ENCODE measurements around the gene RAB44. TPM values are rescaled to one million over a fixed set of nuclear protein-coding genes. Genes with fewer than 3 reads are reported as not detected.
A peak's percentile ranks its signal among the peaks of the same experiment; 100 is the strongest.

Gene RAB44
- total RNA-seq, 5 donors from 2014 or later (not counting 1 experiment from before 2014, with no cell fraction given), result 0.06 to 0.35 (median 0.09) TPM; not detected in 1

- no peak overlapping the region for H3K27ac ChIP-seq (ENCODE audit: low read length)
- peaks cover 0 to 27% of the 10 kb centered on the region in 2 experiments for H3K27me3 ChIP-seq (replicated peaks in 1 of 2; ENCODE audit: control insufficient read depth in 2 of 2, extremely low read depth in 1 of 2, insufficient read depth in 2 of 2, low read length in 1 of 2)
- no peak for ATAC-seq (replicated peaks in 1 of 4)
- WGBS (ENCODE audit: insufficient coverage), result 90% methylated on average over 11 of the region's 20 CpGs
- Mint-ChIP-seq H3K27me3 (no peaks in the 10 kb centered on the region), H3K4me3 (no peak overlapping the region), H3K9me3 (no peaks in the 10 kb centered on the region), H3K4me1 (peaks cover 20 to 32% (median 24%) of the 10 kb centered on the region in 3 donors), H3K27ac (no peak overlapping the region), H3K36me3 (peaks cover 30% of the 10 kb centered on the region)
- H3K4me1 ChIP-seq (ENCODE audit: control insufficient read depth in 1 of 2, extremely low read depth in 1 of 2, insufficient read depth in 2 of 2, low read length in 2 of 2), result peaks cover 9 to 36% of the 10 kb centered on the region in 2 experiments
- H3K9me3 ChIP-seq, result no peaks in the 10 kb centered on the region
- H3K4me3 ChIP-seq (ENCODE audit: control insufficient read depth in 1 of 2, extremely low read depth in 1 of 2, low read length in 1 of 2), result no peak overlapping the region
- POLR2A ChIA-PET, result no interaction called here
- DNase-seq, result no peak
- CTCF ChIA-PET, result interaction anchor here (0.6 kb wide), 2 partner anchors 178 to 296 kb away, joined by 3 read pairs; no protein-coding TSS in a partner anchor
- H3K36me3 ChIP-seq (ENCODE audit: control insufficient read depth in 2 of 2, extremely low read depth in 1 of 2, insufficient read depth in 1 of 2, low read length in 1 of 2), result no peaks in the 10 kb centered on the region
Observed at GRCh38 chr6:36685166-36685924, 12.3 kb upstream of the RAB44 start.

DNA sequence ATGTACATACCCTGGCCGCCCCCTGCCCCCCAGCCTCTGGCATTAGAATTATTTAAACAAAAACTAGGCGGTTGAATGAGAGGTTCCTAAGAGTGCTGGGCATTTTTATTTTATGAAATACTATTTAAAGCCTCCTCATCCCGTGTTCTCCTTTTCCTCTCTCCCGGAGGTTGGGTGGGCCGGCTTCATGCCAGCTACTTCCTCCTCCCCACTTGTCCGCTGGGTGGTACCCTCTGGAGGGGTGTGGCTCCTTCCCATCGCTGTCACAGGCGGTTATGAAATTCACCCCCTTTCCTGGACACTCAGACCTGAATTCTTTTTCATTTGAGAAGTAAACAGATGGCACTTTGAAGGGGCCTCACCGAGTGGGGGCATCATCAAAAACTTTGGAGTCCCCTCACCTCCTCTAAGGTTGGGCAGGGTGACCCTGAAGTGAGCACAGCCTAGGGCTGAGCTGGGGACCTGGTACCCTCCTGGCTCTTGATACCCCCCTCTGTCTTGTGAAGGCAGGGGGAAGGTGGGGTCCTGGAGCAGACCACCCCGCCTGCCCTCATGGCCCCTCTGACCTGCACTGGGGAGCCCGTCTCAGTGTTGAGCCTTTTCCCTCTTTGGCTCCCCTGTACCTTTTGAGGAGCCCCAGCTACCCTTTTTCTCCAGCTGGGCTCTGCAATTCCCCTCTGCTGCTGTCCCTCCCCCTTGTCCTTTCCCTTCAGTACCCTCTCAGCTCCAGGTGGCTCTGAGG lies 11.5 kb upstream of the RAB44 start:
- no CpG with 5 or more reads among the region's 11 CpGs for WGBS (ENCODE audit: insufficient coverage)
- Histone ChIP-seq H3K4me3 (ENCODE audit: control insufficient read depth in 1 of 2, extremely low read depth in 1 of 2, low read length in 1 of 2) (no peak overlapping the region), H3K27me3 (replicated peaks in 1 of 2; ENCODE audit: control insufficient read depth in 2 of 2, extremely low read depth in 1 of 2, insufficient read depth in 2 of 2, low read length in 1 of 2) (peaks cover 0 to 27% of the 10 kb centered on the region in 2 experiments), H3K9me3 (no peaks in the 10 kb centered on the region), H3K36me3 (ENCODE audit: control insufficient read depth in 2 of 2, extremely low read depth in 1 of 2, insufficient read depth in 1 of 2, low read length in 1 of 2) (no peaks in the 10 kb centered on the region), H3K4me1 (ENCODE audit: control insufficient read depth in 1 of 2, extremely low read depth in 1 of 2, insufficient read depth in 2 of 2, low read length in 2 of 2) (peaks cover 4 to 29% of the 10 kb centered on the region in 2 experiments), H3K27ac (ENCODE audit: low read length) (no peak overlapping the region)
- Mint-ChIP-seq H3K27ac (no peak overlapping the region), H3K4me3 (no peak overlapping the region), H3K27me3 (no peaks in the 10 kb centered on the region), H3K4me1 (peaks cover 12 to 33% (median 20%) of the 10 kb centered on the region in 3 donors), H3K9me3 (no peaks in the 10 kb centered on the region), H3K36me3 (peaks cover 30% of the 10 kb centered on the region)
- ATAC-seq (replicated peaks in 1 of 4) (no peak), DNase-seq (no peak)
- ChIA-PET POLR2A (no interaction called here), CTCF (no interaction called here)

- no peak overlapping the region for H3K27ac ChIP-seq (ENCODE audit: low read length)
- Mint-ChIP-seq H3K27me3 (no peaks in the 10 kb centered on the region), H3K36me3 (peaks cover 30% of the 10 kb centered on the region), H3K4me1 (peaks cover 10 to 37% (median 24%) of the 10 kb centered on the region in 3 donors), H3K4me3 (no peak overlapping the region), H3K9me3 (no peaks in the 10 kb centered on the region), H3K27ac (peak overlapping the region in 1 of 2 donors; percentile 66)
- no peaks in the 10 kb centered on the region for H3K9me3 ChIP-seq
- ChIA-PET CTCF (interaction anchor here in 1 of 2 donors (0.9 kb wide), 1 partner anchor 71 kb away, joined by 7 read pairs; no protein-coding TSS in a partner anchor), POLR2A (no interaction called here)
- peaks cover 0 to 24% of the 10 kb centered on the region in 2 experiments for H3K27me3 ChIP-seq (replicated peaks in 1 of 2; ENCODE audit: control insufficient read depth in 2 of 2, extremely low read depth in 1 of 2, insufficient read depth in 2 of 2, low read length in 1 of 2)
- ATAC-seq (replicated peaks in 1 of 4) (no peak), DNase-seq (no peak)
- H3K4me1 ChIP-seq (ENCODE audit: control insufficient read depth in 1 of 2, extremely low read depth in 1 of 2, insufficient read depth in 2 of 2, low read length in 2 of 2), result peaks cover 4 to 33% of the 10 kb centered on the region in 2 experiments
- no peak overlapping the region for H3K4me3 ChIP-seq (ENCODE audit: control insufficient read depth in 1 of 2, extremely low read depth in 1 of 2, low read length in 1 of 2)
- 70% methylated on average over 2 of the region's 10 CpGs for WGBS (ENCODE audit: insufficient coverage)
- no peaks in the 10 kb centered on the region for H3K36me3 ChIP-seq (ENCODE audit: control insufficient read depth in 2 of 2, extremely low read depth in 1 of 2, insufficient read depth in 1 of 2, low read length in 1 of 2)
Observed at GRCh38 chr6:36686668-36687513, 10.7 kb upstream of the RAB44 start.

DNA sequence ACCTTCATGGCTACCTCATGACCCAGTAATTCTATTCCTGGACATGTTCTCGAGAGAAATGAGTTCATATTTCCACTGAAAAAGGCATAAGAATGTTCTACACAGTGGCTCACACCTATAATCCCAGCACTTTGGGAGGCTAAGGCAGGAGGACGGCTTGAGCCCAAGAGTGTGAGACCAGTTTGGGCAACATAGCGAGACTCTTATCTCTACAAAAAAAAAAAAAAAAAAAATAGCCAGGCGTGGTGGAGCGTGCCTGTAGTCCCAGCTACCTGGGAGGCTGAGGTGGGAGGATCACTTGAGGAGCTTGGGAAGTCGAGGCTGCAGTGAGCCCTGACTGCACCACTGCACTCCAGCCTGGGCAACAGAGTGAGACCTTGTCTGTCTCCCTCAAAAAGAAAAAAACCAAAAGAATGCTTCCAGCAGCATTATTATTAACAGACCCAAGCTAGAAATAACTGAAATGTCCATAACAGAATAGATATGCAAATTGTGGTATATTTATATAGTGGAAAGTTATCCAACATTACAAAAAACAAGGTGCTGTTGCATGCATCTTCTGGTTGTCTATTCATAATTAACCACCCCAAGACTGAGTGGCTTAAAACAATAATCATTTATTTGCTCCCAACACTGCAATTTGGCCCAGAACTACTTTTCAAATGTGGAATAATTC lies 9.4 kb upstream of the RAB44 start:
- ChIA-PET CTCF (no interaction called here), POLR2A (no interaction called here)
- peaks cover 4 to 35% of the 10 kb centered on the region in 2 experiments for H3K4me1 ChIP-seq (ENCODE audit: control insufficient read depth in 1 of 2, extremely low read depth in 1 of 2, insufficient read depth in 2 of 2, low read length in 2 of 2)
- H3K27ac ChIP-seq (ENCODE audit: low read length), result no peak overlapping the region
- no peak overlapping the region for H3K4me3 ChIP-seq (ENCODE audit: control insufficient read depth in 1 of 2, extremely low read depth in 1 of 2, low read length in 1 of 2)
- no peaks in the 10 kb centered on the region for H3K36me3 ChIP-seq (ENCODE audit: control insufficient read depth in 2 of 2, extremely low read depth in 1 of 2, insufficient read depth in 1 of 2, low read length in 1 of 2)
- ATAC-seq (replicated peaks in 1 of 4) (no peak), DNase-seq (no peak)
- Mint-ChIP-seq H3K27ac (peak overlapping the region in 1 of 2 donors; percentile 36), H3K9me3 (no peaks in the 10 kb centered on the region), H3K4me1 (peaks cover 9 to 37% (median 25%) of the 10 kb centered on the region in 3 donors), H3K4me3 (no peak overlapping the region), H3K27me3 (no peaks in the 10 kb centered on the region), H3K36me3 (peaks cover 28% of the 10 kb centered on the region)
- no CpG with 5 or more reads among the region's 6 CpGs for WGBS (ENCODE audit: insufficient coverage)
- no peaks in the 10 kb centered on the region for H3K9me3 ChIP-seq
- peaks cover 0 to 17% of the 10 kb centered on the region in 2 experiments for H3K27me3 ChIP-seq (replicated peaks in 1 of 2; ENCODE audit: control insufficient read depth in 2 of 2, extremely low read depth in 1 of 2, insufficient read depth in 2 of 2, low read length in 1 of 2)

DNA sequence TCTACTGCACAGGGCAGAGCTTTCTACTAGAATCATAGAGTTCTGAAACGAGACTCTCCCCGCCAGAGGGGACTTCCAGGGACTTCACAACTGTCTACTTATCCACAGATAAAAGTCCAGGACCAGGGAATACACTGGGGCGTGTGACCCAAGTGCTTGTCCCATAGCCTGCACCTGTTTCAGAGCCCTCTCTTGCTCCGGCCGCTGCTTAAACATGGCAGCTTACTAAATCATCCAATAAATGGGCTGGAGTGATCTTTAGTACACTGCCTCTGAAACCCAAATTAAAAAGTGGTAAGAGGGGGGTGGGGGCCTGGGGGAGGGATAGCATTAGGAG lies 8.9 kb upstream of the RAB44 start:
- no peak for ATAC-seq (replicated peaks in 1 of 4)
- no peaks in the 10 kb centered on the region for H3K27me3 Mint-ChIP-seq
- peaks cover 4 to 32% of the 10 kb centered on the region in 2 experiments for H3K4me1 ChIP-seq (ENCODE audit: control insufficient read depth in 1 of 2, extremely low read depth in 1 of 2, insufficient read depth in 2 of 2, low read length in 2 of 2)
- H3K9me3 Mint-ChIP-seq, result no peaks in the 10 kb centered on the region
- H3K36me3 Mint-ChIP-seq, result peaks cover 23% of the 10 kb centered on the region
- no peak for DNase-seq
- no peaks in the 10 kb centered on the region for H3K9me3 ChIP-seq
- no peak overlapping the region for H3K27ac ChIP-seq (ENCODE audit: low read length)
- H3K27ac Mint-ChIP-seq, result no peak overlapping the region
- H3K36me3 ChIP-seq (ENCODE audit: control insufficient read depth in 2 of 2, extremely low read depth in 1 of 2, insufficient read depth in 1 of 2, low read length in 1 of 2), result no peaks in the 10 kb centered on the region
- no peak overlapping the region for H3K4me3 Mint-ChIP-seq
- peaks cover 0 to 16% of the 10 kb centered on the region in 2 experiments for H3K27me3 ChIP-seq (replicated peaks in 1 of 2; ENCODE audit: control insufficient read depth in 2 of 2, extremely low read depth in 1 of 2, insufficient read depth in 2 of 2, low read length in 1 of 2)
- peaks cover 7 to 37% (median 20%) of the 10 kb centered on the region in 3 donors for H3K4me1 Mint-ChIP-seq
- CTCF ChIA-PET, result no interaction called here
- no peak overlapping the region for H3K4me3 ChIP-seq (ENCODE audit: control insufficient read depth in 1 of 2, extremely low read depth in 1 of 2, low read length in 1 of 2)
- 69% methylated on average over 2 of the region's 5 CpGs for WGBS (ENCODE audit: insufficient coverage)
- POLR2A ChIA-PET, result no interaction called here
